NCI-H128 (cell line): Measurements from ENCODE around the gene PARPBP.
A peak's percentile ranks its signal among the peaks of the same experiment; 100 is the strongest.
"Not testable (repeated sequence)": the region's sequence is repeated elsewhere in the genome, so short reads cannot be mapped to it uniquely, and the experiment has no call there.

Source experiments
- DNase-seq: peaks from one replicate; lab custom pipeline; 2025; ENCODE audit not compliant: unreplicated experiment; lab: John Stamatoyannopoulos, UW

The PARPBP gene, protein sequence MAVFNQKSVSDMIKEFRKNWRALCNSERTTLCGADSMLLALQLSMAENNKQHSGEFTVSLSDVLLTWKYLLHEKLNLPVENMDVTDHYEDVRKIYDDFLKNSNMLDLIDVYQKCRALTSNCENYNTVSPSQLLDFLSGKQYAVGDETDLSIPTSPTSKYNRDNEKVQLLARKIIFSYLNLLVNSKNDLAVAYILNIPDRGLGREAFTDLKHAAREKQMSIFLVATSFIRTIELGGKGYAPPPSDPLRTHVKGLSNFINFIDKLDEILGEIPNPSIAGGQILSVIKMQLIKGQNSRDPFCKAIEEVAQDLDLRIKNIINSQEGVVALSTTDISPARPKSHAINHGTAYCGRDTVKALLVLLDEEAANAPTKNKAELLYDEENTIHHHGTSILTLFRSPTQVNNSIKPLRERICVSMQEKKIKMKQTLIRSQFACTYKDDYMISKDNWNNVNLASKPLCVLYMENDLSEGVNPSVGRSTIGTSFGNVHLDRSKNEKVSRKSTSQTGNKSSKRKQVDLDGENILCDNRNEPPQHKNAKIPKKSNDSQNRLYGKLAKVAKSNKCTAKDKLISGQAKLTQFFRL

DNA sequence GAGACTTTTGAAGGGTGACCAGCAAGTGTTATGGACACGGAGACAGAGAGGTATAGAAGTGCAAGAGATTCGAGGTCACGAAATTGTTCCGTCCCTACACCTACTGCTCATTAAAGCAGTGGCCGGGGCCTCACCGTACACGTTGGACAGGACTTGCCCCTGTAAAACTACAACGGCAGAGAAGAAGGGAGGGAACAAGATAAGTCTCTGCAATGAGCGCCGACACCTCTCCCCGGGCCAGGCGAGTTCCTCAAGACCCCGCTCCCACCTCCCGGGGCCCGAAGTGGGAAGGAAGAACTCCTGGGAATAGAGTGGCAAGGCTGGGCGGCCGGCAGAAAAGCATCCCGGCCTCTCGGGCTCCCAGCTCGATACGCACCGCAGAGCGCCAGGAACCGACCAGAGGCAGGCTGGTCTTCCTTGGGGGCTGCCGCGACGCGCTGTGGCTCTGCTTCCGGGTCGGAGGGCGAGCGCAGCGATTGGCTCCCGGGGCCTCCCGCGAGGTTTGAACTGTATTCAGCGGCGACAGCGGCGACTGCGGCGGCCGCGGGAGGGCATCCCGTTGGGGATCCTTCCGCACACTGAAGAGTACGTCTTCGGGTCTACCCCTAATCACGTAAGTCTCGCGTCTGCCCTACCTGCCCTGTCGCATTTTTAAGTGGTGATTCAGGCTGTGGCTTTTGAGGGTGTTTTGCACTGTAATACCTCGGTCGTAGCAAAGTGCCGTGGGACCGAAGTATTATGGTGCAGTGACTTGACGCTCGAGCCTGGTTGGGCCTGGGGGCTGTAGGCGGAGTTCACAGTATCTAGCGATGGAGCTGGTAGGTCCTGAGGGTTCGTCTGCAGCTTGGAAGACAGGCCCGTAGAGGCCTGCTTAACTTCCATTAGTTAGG, at the start of gene PARPBP, which contains the start of gene NUP37:
TSS of gene PARPBP (plus strand) at position 510 of the 890 bp plus-strand sequence. CDS start 3,706 bp downstream, outside the sequence.
TSS of gene NUP37 (minus strand) at position 441 of the 890 bp plus-strand sequence. CDS start 1,596 bp downstream, outside the sequence.
- DNase-seq: peak; percentile 69

DNA sequence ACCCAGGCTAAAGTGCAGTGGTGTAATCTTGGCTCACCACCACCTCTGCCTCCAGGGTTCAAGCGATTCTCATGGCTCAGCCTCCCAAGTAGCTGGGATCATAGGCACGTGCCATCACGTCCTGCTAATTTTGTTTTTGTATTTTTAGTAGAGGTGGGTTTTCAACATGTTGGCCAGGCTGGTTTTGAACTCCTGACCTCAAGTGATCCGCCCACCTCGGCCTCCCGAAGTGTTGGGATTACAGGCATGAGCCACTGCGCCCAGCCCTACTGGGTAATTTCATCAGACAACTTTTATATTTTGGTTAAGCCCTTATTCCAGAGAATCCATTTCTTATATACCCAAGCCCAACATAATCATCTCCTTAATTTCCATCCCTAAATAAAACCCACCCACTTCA, 47.9 kb upstream of the PARPBP start:
- DNase-seq: not testable (repeated sequence)

DNA sequence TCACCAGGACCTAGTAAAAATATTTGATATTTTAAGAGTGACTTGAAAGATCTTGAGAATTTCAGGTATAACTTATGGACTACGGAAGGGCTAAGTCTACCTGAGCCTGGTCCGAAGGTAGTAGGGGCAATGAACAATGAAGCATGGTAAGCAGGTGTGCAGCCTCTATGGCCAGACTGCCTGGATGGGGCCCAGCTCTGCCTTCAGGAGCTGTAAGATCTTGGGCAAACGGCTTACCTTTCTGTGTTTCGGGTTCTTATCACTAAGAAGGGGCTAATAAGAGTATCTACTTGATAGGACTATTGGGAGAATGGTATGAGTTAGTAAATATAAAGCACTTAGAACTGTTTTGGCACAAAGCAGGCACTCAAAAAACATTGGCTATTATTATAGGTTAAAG, 39.1 kb upstream of the PARPBP start:
- no peak for DNase-seq

DNA sequence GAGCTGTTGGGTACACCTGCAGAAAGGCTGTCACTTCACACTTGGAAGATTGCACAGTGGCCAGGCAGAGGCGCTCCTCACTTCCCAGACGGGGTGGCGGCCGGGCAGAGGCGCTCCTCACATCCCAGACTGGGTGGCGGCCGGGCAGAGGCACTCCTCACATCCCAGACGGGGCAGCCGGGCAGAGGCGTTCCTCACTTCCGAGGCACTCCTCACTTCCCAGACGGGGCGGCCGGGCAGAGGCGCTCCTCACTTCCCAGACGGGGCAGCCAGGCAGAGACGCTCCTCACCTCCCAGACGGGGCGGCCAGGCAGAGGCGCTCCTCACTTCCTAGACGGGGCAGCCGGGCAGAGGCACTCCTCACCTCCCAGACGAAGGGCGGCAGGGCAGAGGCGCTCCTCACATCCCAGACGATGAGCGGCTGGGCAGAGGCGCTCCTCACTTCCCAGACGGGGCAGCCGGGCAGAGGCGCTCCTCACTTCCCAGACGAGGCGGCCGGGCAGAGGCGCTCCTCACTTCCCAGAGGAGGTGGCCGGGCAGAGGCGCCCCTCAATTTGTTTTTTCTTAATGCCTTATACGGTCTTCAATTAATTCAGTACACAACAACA, 30.7 kb upstream of the PARPBP start:
- DNase-seq: not testable (repeated sequence)

DNA sequence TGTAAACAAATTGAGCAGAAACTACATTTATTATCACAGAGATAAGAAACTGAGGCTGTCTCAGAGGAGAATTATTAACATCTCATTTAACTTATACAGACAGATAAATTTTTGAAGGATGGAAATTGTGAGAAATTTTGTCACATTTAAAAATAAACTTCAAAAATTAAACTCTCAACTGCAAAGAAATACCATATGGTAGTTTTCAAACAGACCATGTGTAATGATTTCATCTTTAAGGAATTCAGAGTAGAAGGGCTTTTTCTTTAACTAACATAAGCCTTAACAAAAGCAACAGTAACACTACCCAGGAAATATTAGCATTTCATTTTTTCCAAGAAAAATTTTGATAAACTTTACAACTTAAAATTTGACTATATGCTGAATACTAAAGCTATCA, 26.7 kb upstream of the PARPBP start:
- DNase-seq: no peak

DNA sequence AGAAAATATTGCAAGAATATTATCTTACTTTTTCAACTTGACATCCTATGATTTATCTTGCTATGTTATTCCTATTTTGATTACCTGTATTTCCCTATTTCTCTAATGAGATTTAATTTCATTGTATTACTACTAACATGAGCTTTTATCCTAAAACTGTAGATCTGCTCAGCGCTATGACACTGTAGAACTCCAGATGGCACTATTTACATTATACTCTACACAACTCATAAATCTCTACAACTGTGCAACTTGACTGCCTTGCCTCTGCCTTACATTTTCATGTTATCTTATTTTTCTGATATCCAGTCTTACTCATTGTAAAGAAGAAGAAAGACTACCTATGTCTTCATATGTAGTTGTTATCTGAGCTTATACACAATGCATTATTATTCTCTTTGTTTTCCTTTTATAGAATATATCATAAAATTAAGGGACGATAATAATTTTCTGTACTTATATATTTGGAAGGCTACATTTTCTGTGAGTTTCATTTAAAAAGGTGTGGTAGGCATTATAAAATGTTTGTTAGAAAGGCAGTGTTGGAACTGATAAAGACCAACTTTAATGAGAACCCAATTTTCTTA, 24.2 kb upstream of the PARPBP start:
- DNase-seq: no peak

GRCh38 chr12:102096855-102097254, 23.1 kb upstream of the PARPBP start:
- DNase-seq: no peak

GRCh38 chr12:102106905-102107304, 13.1 kb upstream of the PARPBP start:
- no peak for DNase-seq

GRCh38 chr12:102107970-102108369, 12.0 kb upstream of the PARPBP start:
- no peak for DNase-seq

DNA sequence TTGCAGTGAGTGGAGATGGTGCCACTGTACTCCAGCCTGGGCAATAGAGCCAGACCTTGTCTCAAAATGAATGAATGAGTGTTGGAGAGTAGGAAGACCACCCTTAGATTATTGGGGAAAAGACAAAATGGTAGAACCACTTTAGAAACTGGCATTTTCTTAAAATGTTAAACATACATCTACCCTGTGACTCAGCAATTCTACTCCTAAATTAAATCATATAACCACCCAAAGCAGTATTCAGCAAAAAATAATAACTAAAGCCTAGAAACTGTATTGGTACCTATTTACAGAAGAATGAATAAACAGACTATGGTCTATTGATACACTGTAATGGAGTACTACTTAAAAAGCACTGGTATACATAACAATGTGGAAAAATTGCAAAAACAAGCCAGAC, 9.2 kb upstream of the PARPBP start:
- no peak for DNase-seq

GRCh38 chr12:102114212-102114611, 5.8 kb upstream of the PARPBP start:
- no peak for DNase-seq

DNA sequence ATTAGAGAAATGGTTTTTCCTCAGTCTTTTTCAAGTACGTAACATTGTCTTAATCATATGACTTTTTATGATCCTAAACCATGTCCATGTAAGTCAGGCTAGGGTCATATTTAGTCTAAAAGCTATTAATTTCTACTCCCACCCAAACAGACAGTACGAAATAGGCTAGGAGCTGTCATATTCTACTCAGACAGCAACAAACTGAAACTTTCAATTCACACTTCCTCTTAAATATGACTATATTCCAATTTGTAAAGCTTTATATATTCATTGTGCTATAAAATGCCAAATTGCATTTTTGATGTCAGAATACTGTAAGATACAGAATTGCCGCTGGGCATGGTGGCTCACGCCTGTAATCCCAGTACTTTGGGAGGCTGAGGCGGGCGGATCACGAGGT, 3.6 kb upstream of the PARPBP start:
- no peak for DNase-seq

GRCh38 chr12:102118874-102119273, 1.1 kb upstream of the PARPBP start:
- no peak for DNase-seq

- DNase-seq: no peak
Observed at GRCh38 chr12:102120564-102120873, 536 bp downstream of the PARPBP start.

- DNase-seq: no peak
Observed at GRCh38 chr12:102120886-102121285, 903 bp downstream of the PARPBP start.

- DNase-seq: not testable (repeated sequence)
Observed at GRCh38 chr12:102121328-102121727, 1.3 kb downstream of the PARPBP start.

- not testable (repeated sequence) for DNase-seq
Observed at GRCh38 chr12:102130720-102131119, 10.7 kb downstream of the PARPBP start.

- DNase-seq: not testable (repeated sequence)
Observed at GRCh38 chr12:102131442-102131841, 11.5 kb downstream of the PARPBP start.

DNA sequence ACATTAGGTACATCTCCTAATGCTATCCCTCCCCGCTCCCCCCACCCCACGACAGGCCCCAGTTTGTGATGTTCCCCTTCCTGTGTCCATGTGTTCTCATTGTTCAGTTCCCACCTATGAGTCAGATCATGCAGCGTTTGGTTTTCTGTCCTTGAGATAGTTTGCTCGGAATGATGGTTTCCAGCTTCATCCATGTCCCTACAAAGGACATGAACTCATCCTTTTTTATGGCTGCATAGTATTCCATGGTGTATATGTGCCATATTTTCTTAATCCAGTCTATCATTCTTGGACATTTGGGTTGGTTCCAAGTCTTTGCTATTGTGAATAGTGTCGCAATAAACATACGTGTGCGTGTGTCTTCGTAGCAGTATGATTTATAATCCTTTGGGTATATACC, 17.6 kb downstream of the PARPBP start:
- not testable (repeated sequence) for DNase-seq

DNA sequence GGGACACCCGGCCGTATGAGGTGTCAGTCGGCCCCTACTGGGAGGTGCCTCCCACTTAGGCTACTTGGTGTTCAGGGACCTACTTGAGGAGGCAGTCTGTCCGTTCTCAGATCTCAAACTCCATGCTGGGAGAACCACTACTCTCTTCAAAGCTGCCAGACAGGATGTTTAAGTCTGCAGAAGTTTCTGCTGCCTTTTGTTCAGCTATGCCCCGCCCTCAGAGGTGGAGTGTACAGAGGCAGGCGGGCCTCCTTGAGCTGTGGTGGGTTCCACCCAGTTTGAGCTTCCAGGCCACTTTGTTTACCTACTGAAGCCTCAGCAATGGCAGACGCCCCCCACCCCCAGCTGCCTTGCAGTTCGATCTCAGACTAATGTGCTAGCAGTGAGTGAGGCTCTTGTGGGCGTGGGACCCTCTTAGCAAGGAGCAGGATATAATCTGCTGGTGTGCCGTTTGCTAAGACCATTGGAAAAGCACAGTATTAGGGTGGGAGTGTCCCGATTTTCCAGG, 22.9 kb downstream of the PARPBP start:
- not testable (repeated sequence) for DNase-seq

GRCh38 chr12:102144221-102144620, 24.2 kb downstream of the PARPBP start:
- no peak for DNase-seq
